ENCODE results near the gene ASIC3. TPM values are rescaled to one million over a fixed set of nuclear protein-coding genes. Genes with fewer than 3 reads are reported as not detected.
A peak's percentile ranks its signal among the peaks of the same experiment; 100 is the strongest.

ASIC3 gene
- total and polyA plus RNA-seq, 2 of the 8 experiments (the other 6 are each of a cell fraction or from before 2014, with no cell fraction given), result 1.6 to 1.9 TPM

GRCh38 chr7:151060416-151061212 is 12.3 kb downstream of the ASIC3 start (continued):
- TF ChIP-seq CTCF (IDR thresholded peaks at IDR 0.05; ENCODE audit: control extremely low read depth in 1 of 3, insufficient read depth in 1 of 3, low read depth in 1 of 3, low read length in 3 of 3), result peak in 1 of 3 experiments; percentile 6; a peak in 1 of 4 replicates
